Measurements from ENCODE around the gene SIAH3. TPM values are rescaled to one million over a fixed set of nuclear protein-coding genes. Genes with fewer than 3 reads are reported as not detected.

Gene SIAH3
- total and polyA plus RNA-seq, 4 donors = under 0.01 TPM; not detected in 3

- Histone ChIP-seq H3K9ac (ENCODE audit: low read depth in 1 of 2, low read length in 2 of 2) (no peak overlapping the region), H3K4me1 (ENCODE audit: control insufficient read depth in 4 of 4, insufficient read depth in 4 of 4, low read length in 3 of 4) (no peaks in the 10 kb centered on the region), H3K4me3 (ENCODE audit: low read depth in 1 of 3, low read length in 3 of 3) (no peak overlapping the region), H3K36me3 (ENCODE audit: control insufficient read depth in 4 of 4, insufficient read depth in 3 of 4, low read depth in 1 of 4, low read length in 3 of 4) (no peaks in the 10 kb centered on the region), H3K9me3 (ENCODE audit: control insufficient read depth in 4 of 4, low read length in 3 of 4) (no peaks in the 10 kb centered on the region), H3K27ac (ENCODE audit: low read depth in 1 of 2, low read length in 2 of 2) (no peak overlapping the region), H3K27me3 (ENCODE audit: control insufficient read depth in 4 of 4, insufficient read depth in 4 of 4, low read length in 3 of 4) (no peaks in the 10 kb centered on the region)
- TF ChIP-seq EGR1 (IDR thresholded peaks at IDR 0.05; ENCODE audit: low read depth in 2 of 2) (no peak), ZBTB33 (IDR thresholded peaks at IDR 0.05) (no peak), YY1 (IDR thresholded peaks at IDR 0.05) (no peak), GABPA (IDR thresholded peaks at IDR 0.05 in 1 of 2, conservative IDR thresholded peaks at IDR 0.05 in 1 of 2) (no peak), FOXA2 (IDR thresholded peaks at IDR 0.05) (no peak), HNF4G (IDR thresholded peaks at IDR 0.05) (no peak), HNF4A (conservative IDR thresholded peaks at IDR 0.05) (no peak), ATF3 (IDR thresholded peaks at IDR 0.05) (no peak), REST (IDR thresholded peaks at IDR 0.05) (no peak), RAD21 (IDR thresholded peaks at IDR 0.05) (no peak), RXRA (IDR thresholded peaks at IDR 0.05) (no peak), SP1 (IDR thresholded peaks at IDR 0.05) (no peak), NR2F2 (IDR thresholded peaks at IDR 0.05) (no peak), TAF1 (conservative IDR thresholded peaks at IDR 0.05) (no peak), FOXA1 (IDR thresholded peaks at IDR 0.05) (no peak)
- TF ChIP-seq, protein P1, sequence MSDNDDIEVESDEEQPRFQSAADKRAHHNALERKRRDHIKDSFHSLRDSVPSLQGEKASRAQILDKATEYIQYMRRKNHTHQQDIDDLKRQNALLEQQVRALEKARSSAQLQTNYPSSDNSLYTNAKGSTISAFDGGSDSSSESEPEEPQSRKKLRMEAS (IDR thresholded peaks at IDR 0.05) = no peak
- TF ChIP-seq, protein P2, sequence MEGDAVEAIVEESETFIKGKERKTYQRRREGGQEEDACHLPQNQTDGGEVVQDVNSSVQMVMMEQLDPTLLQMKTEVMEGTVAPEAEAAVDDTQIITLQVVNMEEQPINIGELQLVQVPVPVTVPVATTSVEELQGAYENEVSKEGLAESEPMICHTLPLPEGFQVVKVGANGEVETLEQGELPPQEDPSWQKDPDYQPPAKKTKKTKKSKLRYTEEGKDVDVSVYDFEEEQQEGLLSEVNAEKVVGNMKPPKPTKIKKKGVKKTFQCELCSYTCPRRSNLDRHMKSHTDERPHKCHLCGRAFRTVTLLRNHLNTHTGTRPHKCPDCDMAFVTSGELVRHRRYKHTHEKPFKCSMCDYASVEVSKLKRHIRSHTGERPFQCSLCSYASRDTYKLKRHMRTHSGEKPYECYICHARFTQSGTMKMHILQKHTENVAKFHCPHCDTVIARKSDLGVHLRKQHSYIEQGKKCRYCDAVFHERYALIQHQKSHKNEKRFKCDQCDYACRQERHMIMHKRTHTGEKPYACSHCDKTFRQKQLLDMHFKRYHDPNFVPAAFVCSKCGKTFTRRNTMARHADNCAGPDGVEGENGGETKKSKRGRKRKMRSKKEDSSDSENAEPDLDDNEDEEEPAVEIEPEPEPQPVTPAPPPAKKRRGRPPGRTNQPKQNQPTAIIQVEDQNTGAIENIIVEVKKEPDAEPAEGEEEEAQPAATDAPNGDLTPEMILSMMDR (IDR thresholded peaks at IDR 0.05; ENCODE audit: low read depth, low read length, missing input control) = no peak
- DNase-seq (ENCODE audit: low spot score) = no peak
- WGBS = 68% methylated on average over 2 of the region's 2 CpGs
Measured at GRCh38 chr13:45817833-45818232, 33.7 kb downstream of the SIAH3 start.

GRCh38 chr13:45816427-45816826 is 35.1 kb downstream of the SIAH3 start:
- H3K4me3 ChIP-seq (ENCODE audit: low read depth in 1 of 3, low read length in 3 of 3) = no peak overlapping the region
- TF ChIP-seq SP1 (IDR thresholded peaks at IDR 0.05) (no peak), GABPA (IDR thresholded peaks at IDR 0.05 in 1 of 2, conservative IDR thresholded peaks at IDR 0.05 in 1 of 2) (no peak), FOXA1 (IDR thresholded peaks at IDR 0.05) (no peak), ZBTB33 (IDR thresholded peaks at IDR 0.05) (no peak), RAD21 (IDR thresholded peaks at IDR 0.05) (no peak), JUND (IDR thresholded peaks at IDR 0.05) (no peak), FOXA2 (IDR thresholded peaks at IDR 0.05) (no peak), ATF3 (IDR thresholded peaks at IDR 0.05) (no peak), HNF4G (IDR thresholded peaks at IDR 0.05) (no peak)
- no peaks in the 10 kb centered on the region for H3K36me3 ChIP-seq (ENCODE audit: control insufficient read depth in 4 of 4, insufficient read depth in 3 of 4, low read depth in 1 of 4, low read length in 3 of 4)
- no peaks in the 10 kb centered on the region for H3K4me1 ChIP-seq (ENCODE audit: control insufficient read depth in 4 of 4, insufficient read depth in 4 of 4, low read length in 3 of 4)
- WGBS = 88% methylated on average over 6 of the region's 6 CpGs
- no peaks in the 10 kb centered on the region for H3K27me3 ChIP-seq (ENCODE audit: control insufficient read depth in 4 of 4, insufficient read depth in 4 of 4, low read length in 3 of 4)
- DNase-seq (ENCODE audit: low spot score) = no peak
- no peak overlapping the region for H3K9ac ChIP-seq (ENCODE audit: low read depth in 1 of 2, low read length in 2 of 2)
- H3K9me3 ChIP-seq (ENCODE audit: control insufficient read depth in 4 of 4, low read length in 3 of 4) = no peaks in the 10 kb centered on the region
- no peak overlapping the region for H3K27ac ChIP-seq (ENCODE audit: low read depth in 1 of 2, low read length in 2 of 2)

Data from liver (tissue), 9 donors.